Measurements from ENCODE around the gene CIART. TPM values are rescaled to one million over a fixed set of nuclear protein-coding genes. Genes with fewer than 3 reads are reported as not detected.
A peak's percentile ranks its signal among the peaks of the same experiment; 100 is the strongest.

The CIART gene
- polyA plus RNA-seq, 1 of the 3 experiments (the other 2 are of a cell fraction) = 3.2 TPM

- H3K9me3 ChIP-seq = no peaks in the 10 kb centered on the region
- peak overlapping the region; percentile 76 to 80 for H3K4me3 ChIP-seq (ENCODE audit: low read depth in 2 of 2, low read length in 1 of 2)
- H2AFZ ChIP-seq (ENCODE audit: low read depth) = peak overlapping the region; percentile 90
- peak overlapping the region; percentile 91; the same call in 1 of the 2 replicates for H3K4me2 ChIP-seq
- ChIA-PET CTCF (no interaction called here), POLR2A (no interaction called here)
- H3K9ac ChIP-seq = peak overlapping the region; percentile 82; the same call in 1 of the 2 replicates
- no peak for DNase-seq
- H3K27me3 ChIP-seq (ENCODE audit: insufficient read depth) = no peaks in the 10 kb centered on the region
- peaks cover 43% of the 10 kb centered on the region for H3K79me2 ChIP-seq (ENCODE audit: insufficient read depth)
- 87% methylated on average over 8 of the region's 8 CpGs for whole genome bisulfite sequencing (ENCODE audit: low lambda C conversion rate)
- peaks cover 4% of the 10 kb centered on the region; the same call in 1 of the 2 replicates for H4K20me1 ChIP-seq (ENCODE audit: insufficient read depth)
- H3K4me1 ChIP-seq (ENCODE audit: control insufficient read depth in 1 of 2, insufficient read depth in 2 of 2, low read depth in 1 of 2, low read length in 1 of 2) = peaks cover 4% of the 10 kb centered on the region in 2 experiments; a peak in 3 of 4 replicates
- TF ChIP-seq EZH2phosphoT487 (IDR thresholded peaks at IDR 0.05; ENCODE audit: borderline replicate concordance, low read depth) = no peak
- TF ChIP-seq CHD2 (IDR thresholded peaks at IDR 0.05; ENCODE audit: low read length, partially characterized antibody) = no peak
- TF ChIP-seq NFIC (IDR thresholded peaks at IDR 0.05; ENCODE audit: borderline replicate concordance) = no peak
- no peak for TF ChIP-seq POLR2AphosphoS5 (IDR thresholded peaks at IDR 0.05; ENCODE audit: low read depth, low read length)
- no peak for TF ChIP-seq JUND (IDR thresholded peaks at IDR 0.05)
- no peak for TF ChIP-seq RCOR1 (IDR thresholded peaks at IDR 0.05; ENCODE audit: low read length)
- no peak for TF ChIP-seq GABPA (IDR thresholded peaks at IDR 0.05; ENCODE audit: low read depth)
- no peak for TF ChIP-seq RFX5 (IDR thresholded peaks at IDR 0.05; ENCODE audit: low read length)
- no peak for TF ChIP-seq GATA2 (CRISPR knock-in tag; IDR thresholded peaks at IDR 0.05)
- TF ChIP-seq CTCF (IDR thresholded peaks at IDR 0.05) = no peak
- no peak for TF ChIP-seq SIN3A (IDR thresholded peaks at IDR 0.05; ENCODE audit: borderline replicate concordance, low read depth, low read length)
- no peak for TF ChIP-seq NRF1 (IDR thresholded peaks at IDR 0.05; ENCODE audit: low read depth, low read length)
- no peak for TF ChIP-seq TAF1 (IDR thresholded peaks at IDR 0.05; ENCODE audit: borderline replicate concordance, low read depth, low read length)
- TF ChIP-seq FOSL2 (IDR thresholded peaks at IDR 0.05; ENCODE audit: borderline replicate concordance, low read depth) = no peak
- no peaks in the 10 kb centered on the region for H3K9me2 ChIP-seq
- H3F3A ChIP-seq (replicated peaks; ENCODE audit: insufficient read depth) = peaks cover 3% of the 10 kb centered on the region
- H3K36me3 ChIP-seq (replicated peaks in 1 of 2; ENCODE audit: control insufficient read depth in 1 of 2, insufficient read depth in 2 of 2, low read length in 1 of 2) = peaks cover 9 to 25% of the 10 kb centered on the region in 2 experiments
- peak overlapping the region in 1 of 2 experiments; percentile 80; a peak in 2 of 4 replicates for H3K27ac ChIP-seq (ENCODE audit: low read depth in 2 of 2, low read length in 1 of 2)
These were observed 38.3 kb downstream of the CIART start for GRCh38 chr1:150320667-150320978.

- no peaks in the 10 kb centered on the region for H3K9me3 ChIP-seq
- H4K20me1 ChIP-seq (ENCODE audit: insufficient read depth) = peaks cover 4% of the 10 kb centered on the region; the same call in 1 of the 2 replicates
- H3K4me1 ChIP-seq (ENCODE audit: control insufficient read depth in 1 of 2, insufficient read depth in 2 of 2, low read depth in 1 of 2, low read length in 1 of 2) = peaks cover 4% of the 10 kb centered on the region in 2 experiments; a peak in 3 of 4 replicates
- peaks cover 54% of the 10 kb centered on the region for H3K79me2 ChIP-seq (ENCODE audit: insufficient read depth)
- H3K9me2 ChIP-seq = no peaks in the 10 kb centered on the region
- H3K27ac ChIP-seq (ENCODE audit: low read depth in 2 of 2, low read length in 1 of 2) = peak overlapping the region; percentile 80 to 82
- DNase-seq = peak; percentile 18
- POLR2A ChIA-PET = interaction anchor here (0.9 kb wide), 1 partner anchor 255 kb away, joined by 3 read pairs; no protein-coding TSS in a partner anchor
- peak overlapping the region; percentile 82 for H3K9ac ChIP-seq
- H3F3A ChIP-seq (replicated peaks; ENCODE audit: insufficient read depth) = peaks cover 8% of the 10 kb centered on the region
- H3K27me3 ChIP-seq (ENCODE audit: insufficient read depth) = no peaks in the 10 kb centered on the region
- peak overlapping the region; percentile 92 for H2AFZ ChIP-seq (ENCODE audit: low read depth)
- H3K4me2 ChIP-seq = peak overlapping the region; percentile 91
- CTCF ChIA-PET = interaction anchor here (0.6 kb wide), 1 partner anchor 27 kb away, joined by 4 read pairs; no protein-coding TSS in a partner anchor
- peaks cover 21 to 37% of the 10 kb centered on the region in 2 experiments for H3K36me3 ChIP-seq (replicated peaks in 1 of 2; ENCODE audit: control insufficient read depth in 1 of 2, insufficient read depth in 2 of 2, low read length in 1 of 2)
- H3K4me3 ChIP-seq (ENCODE audit: low read depth in 2 of 2, low read length in 1 of 2) = peak overlapping the region; percentile 76 to 80
- TF ChIP-seq NFIC (IDR thresholded peaks at IDR 0.05; ENCODE audit: borderline replicate concordance) (no peak), YY1 (IDR thresholded peaks at IDR 0.05; ENCODE audit: low read depth) (peak; percentile 13; the same call in 1 of the 2 replicates)
- WGBS (ENCODE audit: low lambda C conversion rate) = 1% methylated on average over 9 of the region's 9 CpGs
These were observed 39.4 kb downstream of the CIART start for GRCh38 chr1:150321826-150322166.
